SK-N-SH (cell line): ENCODE results near the gene TMEM174. TPM values are rescaled to one million over a fixed set of nuclear protein-coding genes. Genes with fewer than 3 reads are reported as not detected.

Experiments used
- CTCF ChIA-PET: fragments of 300-600, 350-600 bp; formaldehyde crosslinking; extraction: SDS; loops from one replicate; lab custom pipeline; 2021; lab: Yijun Ruan, JAX
- POLR2A ChIA-PET: fragments of 350-600 bp; sonication (Branson Sonifier 250); formaldehyde crosslinking; extraction: SDS; loops from one replicate; lab custom pipeline; 2020; ENCODE audit warnings: antibody characterized with exemption, inconsistent platforms; lab: Yijun Ruan, JAX
- DNase-seq: peaks from one replicate; pipeline ENCODE4 v3.0.0; 2012
- H2AFZ ChIP-seq: fragments of 200-600 bp; sonication (generic); 2 replicates; pipeline ENCODE4 v1.8.1; 2016; ENCODE audit warnings: antibody characterized with exemption, mild to moderate bottlenecking, low read depth
- H3F3A ChIP-seq: fragments of 200-600 bp; sonication (generic); replicated peaks from 2 replicates; pipeline ENCODE3; 2016; ENCODE audit warnings: antibody characterized with exemption, mild to moderate bottlenecking; ENCODE audit not compliant: insufficient read depth
- H3K27ac ChIP-seq, 2 experiments: fragments of 200-500 bp in 1 of 2; fragments of 200-600 bp in 1 of 2; sonication (Bioruptor generic) in 1 of 2; sonication (generic), shearing (Covaris generic) in 1 of 2; 2 replicates each; pipeline versions ENCODE4 v1.5.1 to v1.6.1; 2014 to 2016; ENCODE audit warnings: low read depth in 2 of 2, inconsistent platforms in 1 of 2, low read length in 1 of 2, mild to moderate bottlenecking in 1 of 2, mixed read lengths in 1 of 2
- H3K27me3 ChIP-seq: fragments of 200-600 bp; sonication (generic), shearing (Covaris generic); 2 replicates; pipeline ENCODE4 v1.6.1; 2016; ENCODE audit warnings: mixed run types; ENCODE audit not compliant: insufficient read depth
- H3K36me3 ChIP-seq, 2 experiments: fragments of 200-500 bp in 1 of 2; fragments of 200-600 bp in 1 of 2; sonication (Bioruptor generic) in 1 of 2; sonication (generic) in 1 of 2; replicated peaks in 1 of 2; 2 replicates each; pipeline versions ENCODE3 to v1.5.1; 2014 to 2016; ENCODE audit warnings: low read length in 1 of 2, mild to moderate bottlenecking in 1 of 2; ENCODE audit not compliant: insufficient read depth in 2 of 2, control insufficient read depth in 1 of 2
- H3K4me1 ChIP-seq, 2 experiments: fragments of 200-500 bp in 1 of 2; fragments of 200-600 bp in 1 of 2; sonication (Bioruptor generic) in 1 of 2; sonication (generic), shearing (Covaris generic) in 1 of 2; 2 replicates each; pipeline versions ENCODE4 v1.5.1 to v1.6.1; 2014 to 2016; ENCODE audit warnings: low read depth in 1 of 2, low read length in 1 of 2, mixed run types in 1 of 2; ENCODE audit not compliant: insufficient read depth in 2 of 2, control insufficient read depth in 1 of 2
- H3K4me2 ChIP-seq: fragments of 200-600 bp; sonication (generic), shearing (Covaris generic); 2 replicates; pipeline ENCODE4 v1.6.1; 2017; ENCODE audit warnings: mixed run types
- H3K4me3 ChIP-seq, 2 experiments: fragments of 200-500 bp in 1 of 2; fragments of 200-600 bp in 1 of 2; sonication (Bioruptor generic) in 1 of 2; sonication (generic), shearing (Covaris generic) in 1 of 2; 2 replicates each; pipeline versions ENCODE4 v1.5.1 to v1.8.1; 2014 to 2016; ENCODE audit warnings: low read depth in 2 of 2, inconsistent platforms in 1 of 2, low read length in 1 of 2, mild to moderate bottlenecking in 1 of 2, mixed read lengths in 1 of 2, moderate library complexity in 1 of 2
- H3K79me2 ChIP-seq: fragments of 200-600 bp; sonication (generic); 2 replicates; pipeline ENCODE4 v1.8.1; 2017; ENCODE audit warnings: mild to moderate bottlenecking; ENCODE audit not compliant: insufficient read depth
- H3K9ac ChIP-seq: fragments of 200-600 bp; sonication (generic); 2 replicates; pipeline ENCODE4 v1.6.1; 2017; ENCODE audit warnings: mixed run types
- H3K9me2 ChIP-seq: fragments of 200-600 bp; sonication (generic); 2 replicates; pipeline ENCODE4 v1.6.1; 2017; ENCODE audit warnings: mixed run types
- H3K9me3 ChIP-seq: fragments of 200-600 bp; sonication (generic); 2 replicates; pipeline ENCODE4 v1.6.1; 2017; ENCODE audit warnings: mixed run types, mild to moderate bottlenecking, moderate library complexity
- H4K20me1 ChIP-seq: fragments of 200-600 bp; sonication (generic); 2 replicates; pipeline ENCODE4 v1.6.1; 2017; ENCODE audit warnings: mild to moderate bottlenecking, mixed run types; ENCODE audit not compliant: insufficient read depth
- FOXJ3 ChIP-seq: sonication (generic); formaldehyde crosslinking; IDR thresholded peaks from 2 replicates; pipeline ENCODE4 v1.5.1; 2020; ENCODE audit warnings: mild to moderate bottlenecking, missing genetic modification reagents
- GATA2 ChIP-seq: sonication (generic); formaldehyde crosslinking; IDR thresholded peaks from 2 replicates; pipeline ENCODE4 v1.5.0; 2020; ENCODE audit warnings: mild to moderate bottlenecking, missing genetic modification reagents
- MEF2A ChIP-seq: IDR thresholded peaks from 2 replicates; pipeline ENCODE4 v1.4.0; 2012; ENCODE audit warnings: low read depth, borderline replicate concordance
- NFIC ChIP-seq: IDR thresholded peaks from 2 replicates; pipeline ENCODE4 v1.4.0; 2012; ENCODE audit warnings: borderline replicate concordance
- NRF1 ChIP-seq: IDR thresholded peaks from 2 replicates; pipeline ENCODE4 v1.6.1; 2012; ENCODE audit warnings: low read depth, mild to moderate bottlenecking, low read length
- RAD21 ChIP-seq: IDR thresholded peaks from 2 replicates; pipeline ENCODE4 v1.6.1; 2012; ENCODE audit warnings: mild to moderate bottlenecking, low read length
- RCOR1 ChIP-seq: fragments of 150-350 bp; IDR thresholded peaks from 2 replicates; pipeline ENCODE4 v1.6.1; 2017; ENCODE audit warnings: antibody characterized with exemption, low read length
- RFX5 ChIP-seq: IDR thresholded peaks from 2 replicates; pipeline ENCODE4 v1.6.1; 2012; ENCODE audit warnings: mild to moderate bottlenecking, improper control_type of control experiment, low read length
- RXRA ChIP-seq: IDR thresholded peaks from 2 replicates; pipeline ENCODE4 v1.4.0; 2012; ENCODE audit warnings: low read depth, mild to moderate bottlenecking, borderline replicate concordance
- SIN3A ChIP-seq: IDR thresholded peaks from 2 replicates; pipeline ENCODE4 v1.6.1; 2012; ENCODE audit warnings: low read depth, mild to moderate bottlenecking, low read length, moderate library complexity, borderline replicate concordance
- TCF12 ChIP-seq: IDR thresholded peaks from 2 replicates; pipeline ENCODE4 v1.4.0; 2012
- YY1 ChIP-seq: IDR thresholded peaks from 2 replicates; pipeline ENCODE4 v1.4.0; 2012; ENCODE audit warnings: low read depth, mild to moderate bottlenecking
- WGBS: methylation state at CpG from one replicate; pipeline ENCODE4 v1.1.6; 2017; ENCODE audit warnings: low lambda C conversion rate; 5-methylcytosine and 5-hydroxymethylcytosine counted together
- polyA plus RNA-seq, 3 experiments: library from polyadenylated mRNA; depleted of rRNA; stranded (reverse); fragments of >200 nt; gene quantifications; 2 replicates each; pipeline ENCODE4 v1.2.3, GENCODE V29; 2012
- TF ChIP-seq, protein P1 (sequence below): fragments of 200-600 bp; sonication (generic); IDR thresholded peaks from 2 replicates; pipeline ENCODE4 v1.6.1; 2017; ENCODE audit warnings: antibody characterized with exemption, mild to moderate bottlenecking, moderate library complexity
- TF ChIP-seq, protein P2 (sequence below): IDR thresholded peaks from 2 replicates; pipeline ENCODE4; 2012
- TF ChIP-seq, protein P3 (sequence below): fragments of 150-350 bp; IDR thresholded peaks from 2 replicates; pipeline ENCODE4 v1.6.1; 2016; ENCODE audit warnings: mild to moderate bottlenecking, low read depth, low read length
- TF ChIP-seq, protein P4 (sequence below): IDR thresholded peaks from 2 replicates; pipeline ENCODE4 v1.4.0; 2012; ENCODE audit warnings: low read depth, borderline replicate concordance
- TF ChIP-seq, protein P5 (sequence below): fragments of 150-350 bp; IDR thresholded peaks from 2 replicates; pipeline ENCODE4 v1.6.1; 2017; ENCODE audit warnings: antibody characterized with exemption, low read length, low read depth, borderline replicate concordance

TMEM174 gene
- polyA plus RNA-seq, 1 of the 3 experiments (the other 2 are of a cell fraction), result not detected

DNA sequence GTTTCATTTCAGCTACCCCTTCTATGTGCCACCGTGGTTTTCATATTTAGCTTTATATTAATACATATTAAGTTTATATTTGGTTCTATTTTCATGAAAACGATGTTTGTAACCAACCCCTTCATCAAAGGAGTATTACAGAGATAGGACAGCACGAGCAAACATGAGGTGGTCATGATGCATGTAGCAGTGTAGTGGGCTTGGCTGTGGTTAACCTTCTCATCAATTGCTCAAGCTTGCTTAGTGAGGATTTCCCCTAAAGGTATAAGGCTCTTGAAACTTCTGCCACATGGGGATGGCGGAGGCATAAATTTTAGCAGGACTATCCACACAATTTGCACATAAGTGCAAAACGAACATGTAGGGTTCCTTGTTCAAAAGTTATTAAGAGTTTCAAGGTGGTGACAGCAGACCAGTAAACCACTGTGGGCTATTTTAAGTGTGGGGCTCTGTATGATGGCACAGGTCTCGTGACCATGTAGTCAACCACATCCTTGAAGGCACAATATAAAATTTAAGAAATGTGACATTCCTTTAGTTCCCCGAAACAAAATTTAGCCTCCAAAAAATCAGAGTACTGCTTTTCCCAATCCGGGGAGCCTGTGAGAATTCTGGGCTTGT is 24.8 kb downstream of the TMEM174 start:
- peaks cover 14% of the 10 kb centered on the region for H3F3A ChIP-seq
- no peaks in the 10 kb centered on the region for H4K20me1 ChIP-seq
- POLR2A ChIA-PET, result interaction anchor here (0.5 kb wide), 1 partner anchor 151 kb away, joined by 4 read pairs; no protein-coding TSS in a partner anchor
- DNase-seq, result no peak
- CTCF ChIA-PET, result interaction anchor here (0.8 kb wide), 2 partner anchors 27 to 842 kb away, joined by 3 to 5 read pairs; no protein-coding TSS in a partner anchor
- no peaks in the 10 kb centered on the region for H3K79me2 ChIP-seq
- no peaks in the 10 kb centered on the region for H3K9me2 ChIP-seq
- no peak overlapping the region for H3K9ac ChIP-seq
- H3K4me1 ChIP-seq, result peaks cover 0 to 7% of the 10 kb centered on the region in 2 experiments; a peak in 3 of 4 replicates
- TF ChIP-seq GATA2 (CRISPR knock-in tag) (no peak), TCF12 (no peak), MEF2A (no peak), RFX5 (no peak), RXRA (no peak), YY1 (no peak), SIN3A (no peak), NFIC (no peak), NRF1 (no peak), RCOR1 (no peak), FOXJ3 (CRISPR knock-in tag) (no peak), RAD21 (no peak)
- TF ChIP-seq, protein P1, sequence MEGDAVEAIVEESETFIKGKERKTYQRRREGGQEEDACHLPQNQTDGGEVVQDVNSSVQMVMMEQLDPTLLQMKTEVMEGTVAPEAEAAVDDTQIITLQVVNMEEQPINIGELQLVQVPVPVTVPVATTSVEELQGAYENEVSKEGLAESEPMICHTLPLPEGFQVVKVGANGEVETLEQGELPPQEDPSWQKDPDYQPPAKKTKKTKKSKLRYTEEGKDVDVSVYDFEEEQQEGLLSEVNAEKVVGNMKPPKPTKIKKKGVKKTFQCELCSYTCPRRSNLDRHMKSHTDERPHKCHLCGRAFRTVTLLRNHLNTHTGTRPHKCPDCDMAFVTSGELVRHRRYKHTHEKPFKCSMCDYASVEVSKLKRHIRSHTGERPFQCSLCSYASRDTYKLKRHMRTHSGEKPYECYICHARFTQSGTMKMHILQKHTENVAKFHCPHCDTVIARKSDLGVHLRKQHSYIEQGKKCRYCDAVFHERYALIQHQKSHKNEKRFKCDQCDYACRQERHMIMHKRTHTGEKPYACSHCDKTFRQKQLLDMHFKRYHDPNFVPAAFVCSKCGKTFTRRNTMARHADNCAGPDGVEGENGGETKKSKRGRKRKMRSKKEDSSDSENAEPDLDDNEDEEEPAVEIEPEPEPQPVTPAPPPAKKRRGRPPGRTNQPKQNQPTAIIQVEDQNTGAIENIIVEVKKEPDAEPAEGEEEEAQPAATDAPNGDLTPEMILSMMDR, result no peak
- TF ChIP-seq, protein P2, sequence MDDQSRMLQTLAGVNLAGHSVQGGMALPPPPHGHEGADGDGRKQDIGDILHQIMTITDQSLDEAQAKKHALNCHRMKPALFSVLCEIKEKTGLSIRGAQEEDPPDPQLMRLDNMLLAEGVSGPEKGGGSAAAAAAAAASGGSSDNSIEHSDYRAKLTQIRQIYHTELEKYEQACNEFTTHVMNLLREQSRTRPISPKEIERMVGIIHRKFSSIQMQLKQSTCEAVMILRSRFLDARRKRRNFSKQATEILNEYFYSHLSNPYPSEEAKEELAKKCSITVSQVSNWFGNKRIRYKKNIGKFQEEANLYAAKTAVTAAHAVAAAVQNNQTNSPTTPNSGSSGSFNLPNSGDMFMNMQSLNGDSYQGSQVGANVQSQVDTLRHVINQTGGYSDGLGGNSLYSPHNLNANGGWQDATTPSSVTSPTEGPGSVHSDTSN, result no peak
- TF ChIP-seq, protein P3, sequence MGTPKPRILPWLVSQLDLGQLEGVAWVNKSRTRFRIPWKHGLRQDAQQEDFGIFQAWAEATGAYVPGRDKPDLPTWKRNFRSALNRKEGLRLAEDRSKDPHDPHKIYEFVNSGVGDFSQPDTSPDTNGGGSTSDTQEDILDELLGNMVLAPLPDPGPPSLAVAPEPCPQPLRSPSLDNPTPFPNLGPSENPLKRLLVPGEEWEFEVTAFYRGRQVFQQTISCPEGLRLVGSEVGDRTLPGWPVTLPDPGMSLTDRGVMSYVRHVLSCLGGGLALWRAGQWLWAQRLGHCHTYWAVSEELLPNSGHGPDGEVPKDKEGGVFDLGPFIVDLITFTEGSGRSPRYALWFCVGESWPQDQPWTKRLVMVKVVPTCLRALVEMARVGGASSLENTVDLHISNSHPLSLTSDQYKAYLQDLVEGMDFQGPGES, result no peak
- TF ChIP-seq, protein P4, sequence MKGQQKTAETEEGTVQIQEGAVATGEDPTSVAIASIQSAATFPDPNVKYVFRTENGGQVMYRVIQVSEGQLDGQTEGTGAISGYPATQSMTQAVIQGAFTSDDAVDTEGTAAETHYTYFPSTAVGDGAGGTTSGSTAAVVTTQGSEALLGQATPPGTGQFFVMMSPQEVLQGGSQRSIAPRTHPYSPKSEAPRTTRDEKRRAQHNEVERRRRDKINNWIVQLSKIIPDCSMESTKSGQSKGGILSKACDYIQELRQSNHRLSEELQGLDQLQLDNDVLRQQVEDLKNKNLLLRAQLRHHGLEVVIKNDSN, result no peak
- TF ChIP-seq, protein P5, sequence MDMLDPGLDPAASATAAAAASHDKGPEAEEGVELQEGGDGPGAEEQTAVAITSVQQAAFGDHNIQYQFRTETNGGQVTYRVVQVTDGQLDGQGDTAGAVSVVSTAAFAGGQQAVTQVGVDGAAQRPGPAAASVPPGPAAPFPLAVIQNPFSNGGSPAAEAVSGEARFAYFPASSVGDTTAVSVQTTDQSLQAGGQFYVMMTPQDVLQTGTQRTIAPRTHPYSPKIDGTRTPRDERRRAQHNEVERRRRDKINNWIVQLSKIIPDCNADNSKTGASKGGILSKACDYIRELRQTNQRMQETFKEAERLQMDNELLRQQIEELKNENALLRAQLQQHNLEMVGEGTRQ, result no peak
- TF ChIP-seq, all 33 proteins: peak for 0
- Histone ChIP-seq H3K4me2 (no peak overlapping the region), H2AFZ (no peak overlapping the region), H3K27me3 (peaks cover 4% of the 10 kb centered on the region; the same call in 1 of the 2 replicates), H3K36me3 (no peaks in the 10 kb centered on the region), H3K4me3 (no peak overlapping the region), H3K9me3 (no peaks in the 10 kb centered on the region), H3K27ac (no peak overlapping the region)
- 48% methylated on average over 8 of the region's 8 CpGs for WGBS
